Neuronal stem cell (in vitro differentiated cells): ENCODE measurements around the gene GRIP1.

Source experiments
- DNase-seq: peaks from one replicate; pipeline ENCODE4 v3.0.0-alpha.2; 2013; ENCODE audit warnings: low spot score
- H2AFZ ChIP-seq: one replicate; pipeline ENCODE4 v1.6.1; 2013; ENCODE audit warnings: mild to moderate bottlenecking, low read length, inconsistent platforms
- H2AK5ac ChIP-seq: 2 replicates; pipeline ENCODE4 v1.6.1; 2013; ENCODE audit warnings: low read depth, mild to moderate bottlenecking, inconsistent platforms, low read length, moderate library complexity, mixed read lengths
- H2BK120ac ChIP-seq: 2 replicates; pipeline ENCODE4 v1.6.1; 2013; ENCODE audit warnings: low read depth, mild to moderate bottlenecking, inconsistent platforms, low read length, moderate library complexity, mixed read lengths
- H2BK12ac ChIP-seq: one replicate; pipeline ENCODE4 v1.6.1; 2013; ENCODE audit warnings: low read length, inconsistent platforms
- H2BK15ac ChIP-seq: 2 replicates; pipeline ENCODE4 v1.6.1; 2013; ENCODE audit warnings: mild to moderate bottlenecking, low read length, inconsistent platforms, mixed read lengths
- H2BK5ac ChIP-seq: one replicate; pipeline ENCODE4 v1.6.1; 2013; ENCODE audit warnings: inconsistent platforms, mild to moderate bottlenecking, low read length, moderate library complexity
- H3K14ac ChIP-seq: one replicate; pipeline ENCODE4 v1.6.1; 2013; ENCODE audit warnings: low read length, inconsistent platforms
- H3K18ac ChIP-seq: 2 replicates; pipeline ENCODE4 v1.6.1; 2013; ENCODE audit warnings: low read length, inconsistent platforms
- H3K23ac ChIP-seq: 2 replicates; pipeline ENCODE4 v1.6.1; 2013; ENCODE audit warnings: low read depth, mild to moderate bottlenecking, mixed read lengths, low read length, inconsistent platforms; ENCODE audit not compliant: poor library complexity
- H3K27ac ChIP-seq: replicated peaks from 3 replicates; pipeline ENCODE4 v1.5.1; 2013; ENCODE audit warnings: low read length, inconsistent platforms
- H3K27me3 ChIP-seq, 3 experiments: 2 replicates each; pipeline ENCODE4 v1.6.1; 2013; ENCODE audit warnings: low read length in 3 of 3, mild to moderate bottlenecking in 2 of 3, inconsistent platforms in 1 of 3, low read depth in 1 of 3, mixed read lengths in 1 of 3, moderate library complexity in 1 of 3; ENCODE audit not compliant: control insufficient read depth in 3 of 3, insufficient read depth in 3 of 3
- H3K36me3 ChIP-seq, 2 donors: replicated peaks in 1 of 2; 2 replicates each; pipeline ENCODE4 v1.6.1; 2013; ENCODE audit warnings: low read length in 2 of 2; ENCODE audit not compliant: control insufficient read depth in 2 of 2, insufficient read depth in 2 of 2
- H3K4ac ChIP-seq: 2 replicates; pipeline ENCODE4 v1.6.1; 2013; ENCODE audit warnings: inconsistent platforms, mild to moderate bottlenecking, low read length, moderate library complexity
- H3K4me1 ChIP-seq, 2 donors: 1 replicate in 1 of 2; 2 replicates in 1 of 2; pipeline ENCODE4 v1.6.1; 2013; ENCODE audit warnings: low read length in 2 of 2, low read depth in 1 of 2; ENCODE audit not compliant: control insufficient read depth in 2 of 2, insufficient read depth in 1 of 2
- H3K4me2 ChIP-seq: one replicate; pipeline ENCODE4 v1.6.1; 2013; ENCODE audit warnings: mild to moderate bottlenecking, low read length, inconsistent platforms; ENCODE audit not compliant: insufficient read depth, poor library complexity, severe bottlenecking
- H3K4me3 ChIP-seq, 2 donors: 2 replicates each; pipeline ENCODE4 v1.5.1; 2013; ENCODE audit warnings: low read length in 2 of 2, mild to moderate bottlenecking in 2 of 2, inconsistent platforms in 1 of 2, moderate library complexity in 1 of 2
- H3K79me1 ChIP-seq: one replicate; pipeline ENCODE4 v1.6.1; 2013; ENCODE audit warnings: low read depth, mild to moderate bottlenecking, inconsistent platforms, low read length, moderate library complexity
- H3K9ac ChIP-seq: one replicate; pipeline ENCODE4 v1.6.1; 2013; ENCODE audit warnings: mild to moderate bottlenecking, low read depth, low read length, inconsistent platforms; ENCODE audit not compliant: poor library complexity
- H3K9me3 ChIP-seq, 2 donors: replicated peaks in 1 of 2; 2 replicates each; pipeline versions ENCODE3 to v1.6.1; 2013; ENCODE audit warnings: low read length in 2 of 2, mild to moderate bottlenecking in 2 of 2, inconsistent platforms in 1 of 2, low read depth in 1 of 2, mixed read lengths in 1 of 2, moderate library complexity in 1 of 2; ENCODE audit not compliant: control insufficient read depth in 2 of 2, insufficient read depth in 1 of 2
- H4K8ac ChIP-seq: one replicate; pipeline ENCODE4 v1.6.1; 2013; ENCODE audit warnings: low read depth, mild to moderate bottlenecking, inconsistent platforms, low read length, moderate library complexity
- H4K91ac ChIP-seq: one replicate; pipeline ENCODE4 v1.6.1; 2013; ENCODE audit warnings: low read length, low read depth, mild to moderate bottlenecking, inconsistent platforms; ENCODE audit not compliant: poor library complexity
- WGBS, 2 donors: extraction: QIAGEN DNeasy Blood & Tissue Kit; methylation state at CpG; one replicate each; pipeline ENCODE4 v1.1.7; 2013; ENCODE audit warnings: missing lambda C conversion rate in 2 of 2, mixed read lengths in 1 of 2; ENCODE audit not compliant: insufficient read length in 2 of 2, insufficient replicate concordance in 1 of 2; ENCODE audit errors: extremely low coverage in 2 of 2; 5-methylcytosine and 5-hydroxymethylcytosine counted together

Gene GRIP1

GRCh38 chr12:66724026-66724425 lies 45.1 kb upstream of the GRIP1 start:
- Histone ChIP-seq H3K9ac (no peak overlapping the region), H3K27ac (no peak overlapping the region), H2BK120ac (no peak overlapping the region), H3K14ac (no peak overlapping the region), H3K4me2 (no peak overlapping the region), H3K27me3 (no peaks in the 10 kb centered on the region), H2AK5ac (no peak overlapping the region), H3K4me3 (no peak overlapping the region), H4K91ac (no peak overlapping the region), H3K23ac (no peak overlapping the region), H2AFZ (no peak overlapping the region), H3K4ac (no peak overlapping the region), H2BK5ac (no peak overlapping the region), H3K79me1 (no peaks in the 10 kb centered on the region), H3K4me1 (no peaks in the 10 kb centered on the region), H4K8ac (no peak overlapping the region), H2BK12ac (no peak overlapping the region), H3K36me3 (no peaks in the 10 kb centered on the region), H3K18ac (no peak overlapping the region), H3K9me3 (peaks cover 0 to 2% of the 10 kb centered on the region in 2 donors), H2BK15ac (no peak overlapping the region)
- no peak for DNase-seq
- no CpG with 5 or more reads among the region's 2 CpGs for WGBS, 2 donors

GRCh38 chr12:66719862-66720261 lies 41.0 kb upstream of the GRIP1 start:
- WGBS, 2 donors, result no CpG with 5 or more reads among the region's 2 CpGs
- Histone ChIP-seq H3K9ac (no peak overlapping the region), H3K36me3 (no peaks in the 10 kb centered on the region), H3K27me3 (no peaks in the 10 kb centered on the region), H2BK5ac (no peak overlapping the region), H3K9me3 (no peaks in the 10 kb centered on the region), H3K4me2 (no peak overlapping the region), H3K27ac (no peak overlapping the region), H3K4me1 (peaks cover 0 to 2% of the 10 kb centered on the region in 2 donors), H2BK15ac (no peak overlapping the region), H3K14ac (no peak overlapping the region), H3K23ac (no peak overlapping the region), H2AFZ (no peak overlapping the region), H3K79me1 (no peaks in the 10 kb centered on the region), H3K4ac (no peak overlapping the region), H4K8ac (no peak overlapping the region), H2AK5ac (no peak overlapping the region), H2BK12ac (no peak overlapping the region), H4K91ac (no peak overlapping the region), H3K18ac (no peak overlapping the region), H2BK120ac (no peak overlapping the region), H3K4me3 (no peak overlapping the region)
- no peak for DNase-seq

- DNase-seq, result no peak
- no peak overlapping the region for H2BK120ac ChIP-seq
- peaks cover 0 to 2% of the 10 kb centered on the region in 2 donors for H3K4me1 ChIP-seq
- H3K4me3 ChIP-seq, result no peak overlapping the region
- H3K79me1 ChIP-seq, result no peaks in the 10 kb centered on the region
- H3K36me3 ChIP-seq, result no peaks in the 10 kb centered on the region
- no peak overlapping the region for H3K9ac ChIP-seq
- H2AK5ac ChIP-seq, result no peak overlapping the region
- no peaks in the 10 kb centered on the region for H3K9me3 ChIP-seq
- no peak overlapping the region for H3K4me2 ChIP-seq
- H3K27me3 ChIP-seq, result no peaks in the 10 kb centered on the region
- no peak overlapping the region for H3K14ac ChIP-seq
- no CpG with 5 or more reads among the region's 3 CpGs for WGBS, 2 donors
- H4K91ac ChIP-seq, result no peak overlapping the region
- H3K4ac ChIP-seq, result no peak overlapping the region
- no peak overlapping the region for H2BK12ac ChIP-seq
- H2BK15ac ChIP-seq, result no peak overlapping the region
- H3K18ac ChIP-seq, result no peak overlapping the region
- no peak overlapping the region for H3K23ac ChIP-seq
- H2BK5ac ChIP-seq, result no peak overlapping the region
- no peak overlapping the region for H3K27ac ChIP-seq
- H2AFZ ChIP-seq, result no peak overlapping the region
- no peak overlapping the region for H4K8ac ChIP-seq
These were observed 38.3 kb upstream of the GRIP1 start for GRCh38 chr12:66717036-66717673.

GRCh38 chr12:66716522-66716921 lies 37.6 kb upstream of the GRIP1 start:
- H3K4me1 ChIP-seq, result peaks cover 0 to 2% of the 10 kb centered on the region in 2 donors
- no CpG with 5 or more reads among the region's 1 CpG for WGBS, 2 donors
- no peak for DNase-seq
- no peak overlapping the region for H2AK5ac ChIP-seq
- no peak overlapping the region for H4K8ac ChIP-seq
- H3K27ac ChIP-seq, result no peak overlapping the region
- H2AFZ ChIP-seq, result no peak overlapping the region
- H3K36me3 ChIP-seq, result no peaks in the 10 kb centered on the region
- no peak overlapping the region for H3K18ac ChIP-seq
- no peaks in the 10 kb centered on the region for H3K9me3 ChIP-seq
- H3K9ac ChIP-seq, result no peak overlapping the region
- no peaks in the 10 kb centered on the region for H3K79me1 ChIP-seq
- H2BK5ac ChIP-seq, result no peak overlapping the region
- no peak overlapping the region for H2BK15ac ChIP-seq
- H3K4me2 ChIP-seq, result no peak overlapping the region
- H4K91ac ChIP-seq, result no peak overlapping the region
- no peak overlapping the region for H2BK120ac ChIP-seq
- H3K4ac ChIP-seq, result no peak overlapping the region
- H3K14ac ChIP-seq, result no peak overlapping the region
- H3K4me3 ChIP-seq, result no peak overlapping the region
- H3K27me3 ChIP-seq, result no peaks in the 10 kb centered on the region
- H2BK12ac ChIP-seq, result no peak overlapping the region
- H3K23ac ChIP-seq, result no peak overlapping the region
